ENCODE results near the gene CEL.

The CEL gene

GRCh38 chr9:133106511-133107244, 44.9 kb downstream of the CEL start:
- DNase-seq = no peak

DNA sequence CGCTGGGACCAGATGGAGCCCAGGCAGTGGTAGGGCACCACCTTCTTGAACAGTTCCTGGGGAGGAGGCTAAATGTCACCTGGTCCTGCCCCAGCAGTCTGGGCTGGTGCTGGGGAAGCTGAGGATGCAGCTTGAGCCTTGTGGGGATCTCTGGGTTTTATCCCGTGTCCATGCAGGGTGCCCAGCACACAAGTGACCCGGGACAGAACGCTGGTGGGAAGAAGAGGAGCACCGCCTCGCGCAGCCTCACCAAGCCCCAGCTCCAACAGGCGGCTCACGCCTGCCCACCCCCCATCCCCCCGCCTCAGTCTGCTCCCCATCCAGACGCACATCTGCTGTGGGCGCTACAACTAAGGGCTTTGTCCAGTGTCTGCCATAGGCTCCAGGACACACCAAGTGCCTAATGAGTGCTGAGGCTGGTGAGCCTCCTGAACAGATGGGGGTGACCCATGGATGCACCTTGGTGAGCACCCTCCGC, 45.5 kb downstream of the CEL start:
- DNase-seq = no peak

DNA sequence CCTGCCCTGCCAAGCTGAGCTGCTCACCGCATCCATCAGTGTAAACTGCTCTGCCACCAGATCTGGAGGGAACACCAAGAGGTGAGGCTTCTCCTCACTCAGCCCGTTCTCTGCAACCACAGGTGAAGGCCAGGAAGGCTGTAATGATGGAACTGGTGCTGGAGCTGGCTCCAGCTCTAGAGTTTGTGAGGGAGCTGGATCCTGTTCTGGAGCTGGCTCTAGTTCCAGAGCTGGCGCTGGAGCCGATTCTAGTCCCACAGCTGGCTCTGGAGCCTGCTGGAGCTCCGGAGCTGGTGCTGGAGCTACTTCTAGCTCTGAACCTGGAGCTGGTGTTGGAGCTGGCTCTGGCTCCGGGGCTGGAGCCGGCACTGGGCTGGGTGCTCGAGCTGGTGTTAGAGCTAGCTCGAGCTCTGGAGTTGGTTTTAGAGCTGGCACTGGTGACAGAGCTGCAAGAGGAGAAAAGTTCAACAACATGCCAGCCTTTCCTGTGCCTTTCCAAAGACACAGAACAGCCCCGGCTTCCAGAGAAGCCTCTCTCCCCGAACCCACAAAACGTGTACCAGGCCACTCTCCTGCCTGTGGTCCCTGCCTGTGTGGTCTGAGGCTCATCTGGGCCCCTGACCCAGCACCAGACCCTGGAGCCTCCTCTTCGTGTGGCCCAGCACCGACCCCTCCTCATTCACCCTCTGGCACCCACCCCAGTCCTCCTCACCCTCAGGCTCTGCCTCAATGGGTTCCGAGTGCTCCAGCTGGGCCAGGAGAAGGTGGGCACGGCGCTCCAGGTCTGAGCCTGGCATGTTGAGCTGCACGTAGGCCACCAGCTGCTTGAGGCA, 46.4 kb downstream of the CEL start:
- DNase-seq = no peak

DNA sequence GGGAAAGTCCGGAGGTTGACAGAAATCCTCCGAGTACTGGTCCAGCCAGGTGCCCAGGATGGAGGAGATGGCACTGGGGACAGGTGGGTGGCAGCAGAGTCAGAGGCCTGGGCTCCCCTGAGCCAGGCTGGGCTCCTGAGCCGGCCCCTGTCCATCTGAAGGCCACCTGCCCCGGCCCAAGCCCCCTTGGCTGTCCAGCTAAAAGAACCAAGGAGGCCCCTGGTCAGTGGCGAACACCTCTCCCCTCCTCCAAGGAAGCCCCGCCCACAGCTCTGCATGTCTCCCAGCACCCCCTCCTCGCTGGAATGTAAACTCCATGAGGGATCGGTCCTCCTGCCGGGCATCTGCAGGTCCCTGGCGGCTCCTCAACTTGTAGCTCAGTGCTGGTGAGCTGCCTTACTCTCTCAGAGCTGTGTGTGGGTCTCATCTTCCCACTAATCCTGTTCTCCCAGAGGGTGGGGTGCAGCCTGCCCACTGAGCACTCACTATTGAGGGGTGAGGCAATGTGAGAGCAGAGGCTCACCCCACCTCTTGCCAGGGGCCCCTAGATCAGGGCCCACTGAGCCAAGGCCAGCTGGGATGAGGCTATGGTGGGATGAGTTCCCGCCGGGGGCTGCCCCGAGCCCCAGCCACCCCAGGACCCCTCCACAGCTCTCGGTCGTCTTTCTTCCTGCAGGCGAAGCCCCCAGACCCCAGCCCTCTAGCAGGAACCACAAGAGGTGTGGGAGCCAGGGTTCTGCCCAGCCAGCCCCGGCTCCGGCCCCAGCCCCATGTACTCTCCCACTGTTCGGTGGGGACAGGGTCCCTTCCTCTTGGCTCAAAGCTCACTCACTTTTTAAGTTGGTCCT, 47.2 kb downstream of the CEL start:
- DNase-seq = no peak

DNA sequence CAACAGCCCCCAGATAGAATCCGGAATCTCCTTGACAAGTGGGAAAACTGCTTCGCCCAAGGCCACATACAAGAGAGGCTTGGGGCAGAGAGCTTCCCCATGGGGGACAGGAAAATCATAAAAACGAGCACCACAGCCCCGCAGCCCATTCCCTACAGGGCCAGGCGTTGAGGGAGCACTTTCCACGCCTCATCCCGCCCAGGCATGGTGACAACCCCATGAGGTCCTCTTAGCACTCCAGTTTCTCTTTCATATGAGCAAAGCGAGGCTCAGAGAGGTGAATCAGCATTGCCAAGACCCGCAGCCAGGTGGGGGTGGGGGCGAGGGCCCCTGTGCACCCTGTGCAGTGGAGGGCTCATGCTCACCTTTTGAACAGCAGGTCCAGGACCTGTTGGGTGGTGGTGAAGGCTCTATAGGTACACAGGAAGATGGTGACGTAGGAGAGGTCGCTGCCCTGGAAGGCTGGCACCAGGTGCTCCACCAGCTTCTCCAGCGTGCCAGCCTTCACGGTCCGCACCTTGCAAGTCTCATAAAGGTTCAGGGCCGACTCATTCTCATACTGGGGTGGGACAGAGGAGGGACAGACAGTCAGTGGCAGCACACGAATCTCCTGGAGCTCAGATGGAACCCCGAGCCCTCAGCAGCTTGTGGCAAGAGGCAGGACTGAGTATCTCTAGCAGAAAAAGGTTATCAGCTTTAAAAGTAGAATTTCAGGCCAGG, 48.3 kb downstream of the CEL start:
- DNase-seq = no peak

- DNase-seq = no peak
These were observed 50.3 kb downstream of the CEL start for GRCh38 chr9:133111808-133112662.

- no peak for DNase-seq
These were observed 50.9 kb downstream of the CEL start for GRCh38 chr9:133112663-133113026.

- DNase-seq = no peak
These were observed 51.6 kb downstream of the CEL start for GRCh38 chr9:133113163-133113948.

- DNase-seq = no peak
These were observed 52.4 kb downstream of the CEL start for GRCh38 chr9:133113949-133114885.

GRCh38 chr9:133114886-133115603, 53.3 kb downstream of the CEL start:
- no peak for DNase-seq

GRCh38 chr9:133115604-133116345, 54.0 kb downstream of the CEL start:
- no peak for DNase-seq

DNA sequence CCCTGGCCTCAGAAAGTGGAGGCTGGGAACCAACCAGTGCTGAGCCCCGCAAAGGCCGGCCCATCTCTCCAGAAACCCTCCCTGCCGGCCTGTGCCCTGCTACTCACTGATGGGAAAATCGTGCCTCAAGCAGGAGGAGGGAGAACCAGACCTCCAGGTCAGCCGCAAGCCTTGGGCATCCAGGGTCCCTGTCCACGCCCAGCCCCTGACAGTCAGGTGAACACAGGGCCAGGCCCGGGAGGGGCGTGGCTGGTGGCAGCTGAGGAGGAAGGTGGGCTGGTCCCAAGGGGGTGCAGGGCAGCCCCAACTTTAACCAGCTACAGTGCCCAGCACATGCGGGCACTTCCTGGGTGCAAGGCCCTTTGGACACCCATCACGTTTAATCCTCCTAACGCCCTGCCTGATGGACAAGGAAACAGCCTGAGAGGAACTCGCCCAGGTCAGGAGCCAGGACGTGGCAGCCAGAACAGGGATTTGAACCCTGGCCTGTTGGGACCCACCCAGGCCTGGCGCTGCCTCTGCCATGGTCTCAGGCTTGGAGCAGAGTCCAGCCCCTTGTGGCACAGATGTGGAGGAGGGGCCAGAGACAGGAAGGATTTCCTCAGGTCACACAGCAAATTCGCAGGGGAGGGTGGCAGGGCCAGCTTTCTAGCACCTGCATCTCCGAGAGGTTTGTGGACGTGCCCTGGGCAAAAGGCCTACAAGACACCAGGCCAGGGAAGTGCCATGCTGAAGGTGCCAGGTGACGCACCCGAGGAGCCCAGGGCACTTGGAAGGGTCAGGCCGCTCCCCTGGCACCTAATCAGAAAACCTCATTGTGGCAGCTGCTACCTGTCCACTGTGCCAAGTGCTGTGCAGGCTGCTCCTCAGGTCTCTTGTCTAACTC, 54.8 kb downstream of the CEL start:
- DNase-seq = no peak

DNA sequence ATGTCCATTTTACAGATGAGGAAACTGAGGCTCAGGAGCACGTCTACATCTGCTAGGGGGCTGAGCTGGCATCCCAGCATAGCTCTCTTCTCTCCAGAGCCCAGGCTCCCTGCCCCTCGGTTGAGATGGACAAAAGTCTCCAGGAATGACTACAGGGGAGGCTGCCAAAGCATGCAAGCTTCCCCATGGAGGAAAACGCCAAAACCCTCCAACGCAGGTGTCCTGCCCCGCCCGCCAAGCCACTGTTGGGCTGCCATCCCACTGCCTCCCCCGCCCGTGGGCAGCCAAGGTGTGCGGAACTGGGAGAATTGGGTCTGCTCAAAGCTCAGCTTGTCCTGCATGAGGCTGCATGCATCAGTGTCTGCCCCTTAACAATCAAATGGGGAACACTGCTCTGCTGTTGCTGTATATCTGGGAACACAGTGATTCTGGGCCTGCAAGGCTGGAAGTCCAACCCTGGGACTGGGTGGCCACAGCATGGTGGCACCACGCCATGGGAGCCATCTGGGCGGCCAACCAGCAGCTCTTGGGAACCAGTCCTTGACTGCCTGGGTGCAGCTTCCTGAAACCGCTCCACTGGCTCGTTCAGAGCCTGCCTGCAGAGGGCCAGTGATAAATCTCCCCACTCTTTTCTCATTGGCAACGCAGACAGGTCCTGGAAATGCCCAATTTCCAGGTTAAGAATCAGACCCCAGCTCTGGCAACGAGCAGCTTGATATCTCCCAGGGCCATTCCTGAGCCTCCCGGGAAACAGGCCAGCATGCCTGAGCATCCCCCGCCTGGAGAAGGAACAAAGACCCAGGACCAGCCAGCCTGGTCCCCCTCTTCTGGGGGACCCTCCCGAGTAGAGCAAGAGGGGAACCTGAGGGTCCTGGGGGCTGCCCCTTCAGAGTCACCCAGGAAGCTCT, 55.7 kb downstream of the CEL start:
- no peak for DNase-seq

DNA sequence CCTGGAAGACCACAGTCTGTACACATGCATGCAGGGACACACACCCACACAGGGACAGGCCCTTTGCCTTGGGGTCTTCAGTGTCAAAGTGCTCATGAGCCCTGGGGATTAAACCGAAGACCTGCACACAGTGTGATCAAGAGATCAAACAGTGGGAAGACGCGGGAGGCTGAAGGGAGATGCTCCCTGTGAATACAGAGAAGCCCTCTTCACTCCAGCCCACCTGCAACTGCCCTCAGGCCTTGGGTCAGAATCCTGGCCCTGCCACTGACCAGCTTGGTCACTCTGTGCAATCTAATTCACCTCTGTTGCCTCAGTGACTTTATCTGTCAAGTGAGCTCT, 56.4 kb downstream of the CEL start:
- DNase-seq = no peak

DNA sequence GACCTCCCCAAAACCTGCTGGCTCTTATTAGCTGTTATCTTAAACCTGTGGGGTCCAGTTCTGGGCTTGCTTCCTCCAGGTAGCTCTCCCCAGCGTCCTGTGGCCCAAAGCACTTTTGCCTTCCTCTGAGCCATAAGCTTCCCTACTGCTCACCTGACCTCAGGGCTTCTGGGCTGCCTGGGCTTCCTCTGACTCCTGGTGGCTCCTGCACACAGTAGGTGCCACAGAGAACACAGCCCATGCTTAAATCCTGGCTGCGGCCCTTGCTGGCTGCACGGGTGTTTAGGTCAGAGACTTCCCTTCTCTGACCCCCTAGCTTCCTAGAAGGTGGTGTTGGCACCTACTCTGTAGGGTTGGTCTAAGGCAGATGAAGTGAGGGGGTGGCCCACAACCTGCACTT, 56.8 kb downstream of the CEL start:
- DNase-seq = no peak

Data from NCI-H510A (cell line).